GM23248 (cell line): ENCODE measurements around the gene B3GALT5. TPM values are rescaled to one million over a fixed set of nuclear protein-coding genes. Genes with fewer than 3 reads are reported as not detected.

Experiments
- DNase-seq: peaks from one replicate; pipeline ENCODE4 v3.0.0-alpha.2; 2015
- H2AFZ ChIP-seq: fragments of 200-600 bp; sonication (generic); 2 replicates; pipeline ENCODE4 v1.6.1; 2016; ENCODE audit warnings: antibody characterized with exemption
- H3F3A ChIP-seq: fragments of 200-600 bp; sonication (generic); 2 replicates; pipeline ENCODE4 v1.6.1; 2016; ENCODE audit warnings: mild to moderate bottlenecking, antibody characterized with exemption, mixed run types; ENCODE audit not compliant: insufficient read depth
- H3K27ac ChIP-seq: fragments of 200-600 bp; sonication (generic); 2 replicates; pipeline ENCODE4 v1.5.1; 2016; ENCODE audit warnings: mild to moderate bottlenecking
- H3K27me3 ChIP-seq: fragments of 200-600 bp; sonication (generic); replicated peaks from 2 replicates; pipeline ENCODE4 v1.6.1; 2016; ENCODE audit warnings: mild to moderate bottlenecking; ENCODE audit not compliant: insufficient read depth
- H3K36me3 ChIP-seq: fragments of 200-600 bp; sonication (generic); 2 replicates; pipeline ENCODE4 v1.6.1; 2016; ENCODE audit warnings: low read depth, mild to moderate bottlenecking
- H3K4me1 ChIP-seq: fragments of 200-600 bp; sonication (generic); 2 replicates; pipeline ENCODE4 v1.6.1; 2016; ENCODE audit warnings: mild to moderate bottlenecking; ENCODE audit not compliant: insufficient read depth
- H3K4me2 ChIP-seq: fragments of 200-600 bp; sonication (generic); one replicate; pipeline ENCODE4 v1.6.1; 2016; ENCODE audit warnings: mild to moderate bottlenecking; ENCODE audit not compliant: unreplicated experiment
- H3K4me3 ChIP-seq: fragments of 200-600 bp; sonication (generic); 2 replicates; pipeline ENCODE4 v1.5.1; 2016; ENCODE audit warnings: mild to moderate bottlenecking
- H3K79me2 ChIP-seq: fragments of 200-600 bp; sonication (generic); 2 replicates; pipeline ENCODE4 v1.6.1; 2016; ENCODE audit warnings: mild to moderate bottlenecking; ENCODE audit not compliant: insufficient read depth
- H3K9ac ChIP-seq: fragments of 200-600 bp; sonication (generic); 2 replicates; pipeline ENCODE4 v1.6.1; 2016; ENCODE audit warnings: mild to moderate bottlenecking
- H3K9me2 ChIP-seq: fragments of 200-600 bp; sonication (generic); 2 replicates; pipeline ENCODE4 v1.6.1; 2016; ENCODE audit warnings: mixed run types, mild to moderate bottlenecking, moderate library complexity; ENCODE audit not compliant: insufficient read depth
- H3K9me3 ChIP-seq: fragments of 200-600 bp; sonication (generic); one replicate; pipeline ENCODE4 v1.6.1; 2017; ENCODE audit warnings: low read depth
- H4K20me1 ChIP-seq: fragments of 200-600 bp; sonication (generic); 2 replicates; pipeline ENCODE4 v1.6.0; 2016; ENCODE audit not compliant: insufficient read depth
- EZH2 ChIP-seq: fragments of 200-600 bp; sonication (generic); IDR thresholded peaks from 2 replicates; pipeline ENCODE4 v1.6.1; 2018; ENCODE audit warnings: antibody characterized with exemption, mild to moderate bottlenecking; ENCODE audit not compliant: insufficient read depth, poor library complexity, severe bottlenecking
- EZH2phosphoT487 ChIP-seq: fragments of 200-600 bp; sonication (generic); IDR thresholded peaks from 2 replicates; pipeline ENCODE4 v1.6.1; 2018; ENCODE audit warnings: antibody characterized with exemption, moderate library complexity, mild to moderate bottlenecking, low read depth; ENCODE audit not compliant: insufficient read depth
- WGBS, 2 experiments: methylation state at CpG; one replicate each; pipeline ENCODE4 v1.1.6; 2015 to 2017; ENCODE audit warnings: low lambda C conversion rate in 2 of 2, low coverage in 1 of 2; ENCODE audit errors: missing lambda C conversion rate in 2 of 2; 5-methylcytosine and 5-hydroxymethylcytosine counted together
- in situ Hi-C: fragments of 300-500 bp; cut with MboI; formaldehyde crosslinking; loops from 2 replicates; pipeline ENCODE4 v1.15.0; 2020
- polyA plus RNA-seq: library from polyadenylated mRNA; unstranded; fragments of >200 nt; fragmentation: Nextera tagmentation; extraction: Ambion mirVana; gene quantifications from 2 replicates; pipeline ENCODE4 v1.2.1, GENCODE V29; 2016
- total RNA-seq: library from RNA; depleted of rRNA; stranded (reverse); fragments of >200 nt; shearing (Covaris generic); gene quantifications from 2 replicates; pipeline ENCODE4 v1.2.3, GENCODE V29; 2014

The B3GALT5 gene
- total and polyA plus RNA-seq, 2 experiments from 2014 or later = not detected

- in situ Hi-C loops = no loop called here
- no peak overlapping the region for H2AFZ ChIP-seq
- no peaks in the 10 kb centered on the region for H3K27me3 ChIP-seq
- H3K9me3 ChIP-seq = no peaks in the 10 kb centered on the region
- no peaks in the 10 kb centered on the region for H3F3A ChIP-seq
- H3K4me3 ChIP-seq = no peak overlapping the region
- no peak overlapping the region for H3K4me2 ChIP-seq
- H3K27ac ChIP-seq = no peak overlapping the region
- no peaks in the 10 kb centered on the region for H4K20me1 ChIP-seq
- no peaks in the 10 kb centered on the region for H3K36me3 ChIP-seq
- H3K9ac ChIP-seq = no peak overlapping the region
- WGBS, 2 experiments = 42 to 46% methylated on average over 15 of the region's 15 CpGs
- no peak for TF ChIP-seq EZH2
- DNase-seq = no peak
- H3K9me2 ChIP-seq = no peaks in the 10 kb centered on the region
- H3K79me2 ChIP-seq = no peaks in the 10 kb centered on the region
- H3K4me1 ChIP-seq = peaks cover 8% of the 10 kb centered on the region; the same call in 1 of the 2 replicates
Measured at GRCh38 chr21:39663742-39664492, 51.2 kb downstream of the B3GALT5 start.

GRCh38 chr21:39664586-39664985, 51.8 kb downstream of the B3GALT5 start:
- H3K9me2 ChIP-seq = no peaks in the 10 kb centered on the region
- H3K4me1 ChIP-seq = peaks cover 8% of the 10 kb centered on the region; the same call in 1 of the 2 replicates
- DNase-seq = no peak
- no peaks in the 10 kb centered on the region for H3K27me3 ChIP-seq
- no peaks in the 10 kb centered on the region for H4K20me1 ChIP-seq
- TF ChIP-seq EZH2 (no peak), EZH2phosphoT487 (no peak)
- H3K9me3 ChIP-seq = no peaks in the 10 kb centered on the region
- no peak overlapping the region for H2AFZ ChIP-seq
- H3K4me2 ChIP-seq = no peak overlapping the region
- WGBS, 2 experiments = 60 to 61% methylated on average over 8 to 12 of the region's 12 CpGs
- no peak overlapping the region for H3K4me3 ChIP-seq
- H3K79me2 ChIP-seq = no peaks in the 10 kb centered on the region
- no peaks in the 10 kb centered on the region for H3K36me3 ChIP-seq
- no peak overlapping the region for H3K9ac ChIP-seq
- H3K27ac ChIP-seq = no peak overlapping the region
- in situ Hi-C loops = no loop called here
- H3F3A ChIP-seq = no peaks in the 10 kb centered on the region

GRCh38 chr21:39666026-39666425, 53.3 kb downstream of the B3GALT5 start:
- 63% methylated on average over 6 of the region's 6 CpGs for WGBS, 2 experiments
- H3K9ac ChIP-seq = no peak overlapping the region
- in situ Hi-C loops = no loop called here
- no peaks in the 10 kb centered on the region for H4K20me1 ChIP-seq
- no peaks in the 10 kb centered on the region for H3K9me2 ChIP-seq
- no peak overlapping the region for H3K4me2 ChIP-seq
- no peaks in the 10 kb centered on the region for H3K36me3 ChIP-seq
- no peaks in the 10 kb centered on the region for H3K4me1 ChIP-seq
- no peak for DNase-seq
- H3K27ac ChIP-seq = no peak overlapping the region
- no peak overlapping the region for H2AFZ ChIP-seq
- TF ChIP-seq EZH2phosphoT487 = no peak
- TF ChIP-seq EZH2 = no peak
- H3K9me3 ChIP-seq = no peaks in the 10 kb centered on the region
- H3F3A ChIP-seq = no peaks in the 10 kb centered on the region
- H3K27me3 ChIP-seq = no peaks in the 10 kb centered on the region
- H3K79me2 ChIP-seq = no peaks in the 10 kb centered on the region
- no peak overlapping the region for H3K4me3 ChIP-seq

GRCh38 chr21:39666681-39667315, 54.1 kb downstream of the B3GALT5 start:
- H3K4me2 ChIP-seq = no peak overlapping the region
- in situ Hi-C loops = no loop called here
- no peaks in the 10 kb centered on the region for H3K9me2 ChIP-seq
- no peaks in the 10 kb centered on the region for H3K4me1 ChIP-seq
- H3K79me2 ChIP-seq = no peaks in the 10 kb centered on the region
- no peaks in the 10 kb centered on the region for H3K27me3 ChIP-seq
- no peaks in the 10 kb centered on the region for H3F3A ChIP-seq
- TF ChIP-seq EZH2phosphoT487 (no peak), EZH2 (no peak)
- no peak overlapping the region for H3K9ac ChIP-seq
- WGBS, 2 experiments = 57 to 59% methylated on average over 17 of the region's 17 CpGs
- no peaks in the 10 kb centered on the region for H3K9me3 ChIP-seq
- H3K27ac ChIP-seq = no peak overlapping the region
- no peaks in the 10 kb centered on the region for H4K20me1 ChIP-seq
- DNase-seq = no peak
- no peak overlapping the region for H3K4me3 ChIP-seq
- H3K36me3 ChIP-seq = no peaks in the 10 kb centered on the region
- H2AFZ ChIP-seq = no peak overlapping the region
